Liver (tissue), 10 donors: ENCODE results near the gene LSM2. TPM values are rescaled to one million over a fixed set of nuclear protein-coding genes. Genes with fewer than 3 reads are reported as not detected.

Experiments
- DNase-seq: peaks from one replicate; pipeline ENCODE4 v3.0.0-alpha.2; 2017; ENCODE audit warnings: low spot score
- H3K27ac ChIP-seq, 2 donors: one replicate each; pipeline ENCODE4 v1.7.0; 2013; ENCODE audit warnings: inconsistent platforms in 2 of 2, low read length in 2 of 2, control low read depth in 1 of 2, low read depth in 1 of 2, mild to moderate bottlenecking in 1 of 2
- H3K27me3 ChIP-seq, 4 donors: one replicate each; pipeline versions ENCODE4 v1.6.1 to v1.7.0; 2013; ENCODE audit warnings: low read length in 3 of 4, inconsistent platforms in 1 of 4, mild to moderate bottlenecking in 1 of 4, moderate library complexity in 1 of 4; ENCODE audit not compliant: control insufficient read depth in 4 of 4, insufficient read depth in 4 of 4
- H3K36me3 ChIP-seq, 4 donors: one replicate each; pipeline versions ENCODE4 v1.6.1 to v1.7.0; 2013; ENCODE audit warnings: low read length in 3 of 4, mild to moderate bottlenecking in 3 of 4, low read depth in 1 of 4, moderate library complexity in 1 of 4; ENCODE audit not compliant: control insufficient read depth in 4 of 4, insufficient read depth in 3 of 4
- H3K4me1 ChIP-seq, 4 donors: one replicate each; pipeline versions ENCODE4 v1.6.1 to v1.7.0; 2013; ENCODE audit warnings: low read length in 3 of 4, mild to moderate bottlenecking in 3 of 4, moderate library complexity in 1 of 4; ENCODE audit not compliant: control insufficient read depth in 4 of 4, insufficient read depth in 4 of 4
- H3K4me3 ChIP-seq, 3 donors: one replicate each; pipeline versions ENCODE4 v1.6.1 to v1.7.0; 2013; ENCODE audit warnings: low read length in 3 of 3, control low read depth in 1 of 3, low read depth in 1 of 3, mild to moderate bottlenecking in 1 of 3
- H3K9ac ChIP-seq, 2 donors: one replicate each; pipeline ENCODE4 v1.7.0; 2013; ENCODE audit warnings: low read length in 2 of 2, mild to moderate bottlenecking in 2 of 2, moderate library complexity in 2 of 2, control low read depth in 1 of 2, low read depth in 1 of 2
- H3K9me3 ChIP-seq, 4 donors: one replicate each; pipeline versions ENCODE4 v1.6.1 to v1.7.0; 2013; ENCODE audit warnings: low read length in 3 of 4; ENCODE audit not compliant: control insufficient read depth in 4 of 4
- EGR1 ChIP-seq, 2 donors: IDR thresholded peaks; 2 replicates each; pipeline ENCODE4 v1.6.1; 2016 to 2018; ENCODE audit warnings: antibody characterized with exemption in 2 of 2, low read depth in 2 of 2
- FOXA1 ChIP-seq: IDR thresholded peaks from 2 replicates; pipeline ENCODE4 v1.6.1; 2016; ENCODE audit warnings: antibody characterized with exemption
- FOXA2 ChIP-seq: IDR thresholded peaks from 2 replicates; pipeline ENCODE4 v1.6.1; 2016; ENCODE audit warnings: antibody characterized with exemption
- GABPA ChIP-seq, 2 donors: IDR thresholded peaks in 1 of 2; conservative IDR thresholded peaks in 1 of 2; 2 replicates each; pipeline ENCODE4 v1.6.1; 2016; ENCODE audit warnings: antibody characterized with exemption in 2 of 2, mild to moderate bottlenecking in 1 of 2, moderate library complexity in 1 of 2
- HNF4A ChIP-seq, 2 donors: conservative IDR thresholded peaks; 2 replicates each; pipeline ENCODE4 v1.6.1; 2016; ENCODE audit warnings: antibody characterized with exemption in 2 of 2, mild to moderate bottlenecking in 2 of 2
- HNF4G ChIP-seq: IDR thresholded peaks from 2 replicates; pipeline ENCODE4 v1.6.1; 2016; ENCODE audit warnings: antibody characterized with exemption
- JUND ChIP-seq, 2 donors: IDR thresholded peaks; 2 replicates each; pipeline ENCODE4 v1.6.1; 2016; ENCODE audit warnings: antibody characterized with exemption in 2 of 2
- MAX ChIP-seq: IDR thresholded peaks from 2 replicates; pipeline ENCODE4 v1.6.1; 2016; ENCODE audit warnings: antibody characterized with exemption
- NR2F2 ChIP-seq: IDR thresholded peaks from 2 replicates; pipeline ENCODE4 v1.6.1; 2016; ENCODE audit warnings: antibody characterized with exemption
- REST ChIP-seq: IDR thresholded peaks from 2 replicates; pipeline ENCODE4 v1.6.1; 2016; ENCODE audit warnings: antibody characterized with exemption, mild to moderate bottlenecking
- RXRA ChIP-seq, 2 donors: IDR thresholded peaks; 2 replicates each; pipeline ENCODE4 v1.6.1; 2017 to 2018; ENCODE audit warnings: antibody characterized with exemption in 2 of 2, mild to moderate bottlenecking in 1 of 2
- YY1 ChIP-seq: IDR thresholded peaks from 2 replicates; pipeline ENCODE4 v1.6.1; 2016; ENCODE audit warnings: antibody characterized with exemption, mild to moderate bottlenecking
- WGBS: extraction: QIAGEN DNeasy Blood & Tissue Kit; methylation state at CpG from one replicate; pipeline ENCODE4 v1.1.7; 2013; 5-methylcytosine and 5-hydroxymethylcytosine counted together
- polyA plus RNA-seq, 2 donors: library from polyadenylated mRNA; stranded (reverse) in 1 of 2; unstranded in 1 of 2; fragments of 200-250 nt in 1 of 2; fragments of >200 nt in 1 of 2; fragmentation: Nextera tagmentation in 1 of 2; extraction: Ambion mirVana in 1 of 2; gene quantifications; one replicate each; pipeline versions ENCODE4 v1.2.1 to v1.2.3, GENCODE V29; 2013 to 2015
- small RNA-seq: library from RNA; depleted of rRNA; stranded (forward); fragments of <200 nt; gene quantifications from one replicate; pipeline ENCODE3, GENCODE V24; 2014
- total RNA-seq, 2 donors: library from RNA; depleted of rRNA; stranded (reverse); fragments of >200 nt; gene quantifications; one replicate each; pipeline ENCODE4 v1.2.3, GENCODE V29; 2014
- donor health status: healthy.
- donor health status: healthy.
- donor health status: healthy.
- donor health status: healthy.
- donor health status: healthy.

LSM2 gene
- total and polyA plus RNA-seq, 4 donors = 7.3 to 18.7 (median 15.5) TPM

- no peaks in the 10 kb centered on the region for H3K36me3 ChIP-seq
- H3K4me1 ChIP-seq = no peaks in the 10 kb centered on the region
- no peak for DNase-seq
- no peak overlapping the region for H3K9ac ChIP-seq
- no peak overlapping the region for H3K27ac ChIP-seq
- WGBS = 92% methylated on average over 8 of the region's 8 CpGs
- TF ChIP-seq HNF4A (conservative IDR thresholded peaks at IDR 0.05) (no peak), JUND (IDR thresholded peaks at IDR 0.05) (no peak), HNF4G (no peak), MAX (no peak), FOXA2 (no peak), REST (no peak), EGR1 (IDR thresholded peaks at IDR 0.05; ENCODE audit: low read depth in 2 of 2) (no peak), RXRA (IDR thresholded peaks at IDR 0.05) (no peak), NR2F2 (no peak), YY1 (no peak), GABPA (IDR thresholded peaks at IDR 0.05 in 1 of 2, conservative IDR thresholded peaks at IDR 0.05 in 1 of 2) (no peak), FOXA1 (no peak)
- H3K9me3 ChIP-seq = no peaks in the 10 kb centered on the region
- H3K27me3 ChIP-seq = no peaks in the 10 kb centered on the region
- H3K4me3 ChIP-seq = no peak overlapping the region
These were observed 57.3 kb downstream of the LSM2 start for GRCh38 chr6:31749301-31750036.

Small RNA genes within 50 kb of the gene (small RNA-seq; reads per million reads assigned to genes)
- gene MSH5-SAPCD1 = not detected
- gene RF00019 = not detected
- not detected for gene RNU6-850P
- gene SAPCD1 = not detected
- gene SNORD48 = 210 reads per million, percentile 98 among the genes with 10 or more reads in this experiment
- not detected for gene SNORD52

Other genes starting within 250 kb of the LSM2 start
Only the 30 nearest of the 40 such genes appear.
- gene BAG6, start 154.3 kb downstream of the LSM2 start, total RNA-seq = 100 to 1,000 TPM; 109 to 119 TPM
- gene BAG6, start 154.3 kb downstream of the LSM2 start, polyA plus RNA-seq = 100 to 1,000 TPM in 1 of 2 donors, 10 to 100 TPM in 1; 64.9 to 116 TPM
- 100 to 1,000 TPM in 1 of 2 donors, 10 to 100 TPM in 1; 89.8 to 164 TPM for gene APOM, start 151.1 kb downstream of the LSM2 start, total RNA-seq
- gene APOM, start 151.1 kb downstream of the LSM2 start, polyA plus RNA-seq = 100 to 1,000 TPM; 182 to 587 TPM
- gene C6orf47, start 146.2 kb downstream of the LSM2 start, total RNA-seq = 10 to 100 TPM in 1 of 2 donors, 1 to 10 TPM in 1; 8.1 to 10.8 TPM
- gene C6orf47, start 146.2 kb downstream of the LSM2 start, polyA plus RNA-seq = 1 to 10 TPM; 2.0 to 6.7 TPM
- gene GPANK1, start 142.0 kb downstream of the LSM2 start, total RNA-seq = 10 to 100 TPM in 1 of 2 donors, 1 to 10 TPM in 1; 8.7 to 13.9 TPM
- 10 to 100 TPM in 1 of 2 donors, 1 to 10 TPM in 1; 7.6 to 13.8 TPM for gene GPANK1, start 142.0 kb downstream of the LSM2 start, polyA plus RNA-seq
- gene CSNK2B, start 140.9 kb downstream of the LSM2 start, total RNA-seq = 10 to 100 TPM; 58.1 to 60.5 TPM
- 100 to 1,000 TPM in 1 of 2 donors, 10 to 100 TPM in 1; 93.5 to 108 TPM for gene CSNK2B, start 140.9 kb downstream of the LSM2 start, polyA plus RNA-seq
- gene LY6G5B, start 137.0 kb downstream of the LSM2 start, total RNA-seq = 1 to 10 TPM; 1.4 to 5.9 TPM
- gene LY6G5B, start 137.0 kb downstream of the LSM2 start, polyA plus RNA-seq = 1 to 10 TPM; 1.2 to 2.8 TPM
- gene LY6G5C, start 125.9 kb downstream of the LSM2 start, total RNA-seq = 1 to 10 TPM in 1 of 2 donors, under 1 TPM in 1; 0.59 to 1.1 TPM
- gene LY6G5C, start 125.9 kb downstream of the LSM2 start, polyA plus RNA-seq = 1 to 10 TPM; 1.1 to 2.5 TPM
- 10 to 100 TPM; 39.1 to 59.4 TPM for gene ABHD16A, start 103.6 kb downstream of the LSM2 start, total RNA-seq
- gene ABHD16A, start 103.6 kb downstream of the LSM2 start, polyA plus RNA-seq = 10 to 100 TPM; 26.6 to 30.8 TPM
- gene LY6G6F, start 100.1 kb downstream of the LSM2 start, total RNA-seq = 1 to 10 TPM in 1 of 2 donors, under 1 TPM in 1; 0.08 to 3.2 TPM
- gene LY6G6F, start 100.1 kb downstream of the LSM2 start, polyA plus RNA-seq = not detected
- gene LY6G6D, start 91.6 kb downstream of the LSM2 start, total RNA-seq = not detected
- gene LY6G6D, start 91.6 kb downstream of the LSM2 start, polyA plus RNA-seq = not detected
- gene LY6G6C, start 85.2 kb downstream of the LSM2 start, total RNA-seq = not detected
- gene LY6G6C, start 85.2 kb downstream of the LSM2 start, polyA plus RNA-seq = not detected
- gene MPIG6B, start 83.6 kb downstream of the LSM2 start, total RNA-seq = 10 to 100 TPM in 1 of 2 donors, under 1 TPM in 1; 0.08 to 10.7 TPM
- gene MPIG6B, start 83.6 kb downstream of the LSM2 start, polyA plus RNA-seq = under 1 TPM; 0.15 to 0.33 TPM
- gene DDAH2, start 77.7 kb downstream of the LSM2 start, total RNA-seq = 10 to 100 TPM; 23.8 to 31.4 TPM
- 10 to 100 TPM; 19.8 to 22.6 TPM for gene DDAH2, start 77.7 kb downstream of the LSM2 start, polyA plus RNA-seq
- 100 to 1,000 TPM in 1 of 2 donors, 10 to 100 TPM in 1; 56.5 to 124 TPM for gene CLIC1, start 70.4 kb downstream of the LSM2 start, total RNA-seq
- gene CLIC1, start 70.4 kb downstream of the LSM2 start, polyA plus RNA-seq = 10 to 100 TPM; 63.7 to 65.2 TPM
- gene MSH5, start 67.0 kb downstream of the LSM2 start, total RNA-seq = 1 to 10 TPM; 5.9 to 6.4 TPM
- gene MSH5, start 67.0 kb downstream of the LSM2 start, polyA plus RNA-seq = 1 to 10 TPM; 1.2 to 2.2 TPM
- gene SAPCD1, start 44.3 kb downstream of the LSM2 start, total RNA-seq = 1 to 10 TPM in 1 of 2 donors, under 1 TPM in 1; 0.59 to 2.6 TPM
- under 1 TPM in 1 of 2 donors, not detected in 1; 0.68 TPM for gene SAPCD1, start 44.3 kb downstream of the LSM2 start, polyA plus RNA-seq
- 1 to 10 TPM in 1 of 2 donors, under 1 TPM in 1; 0.17 to 2.0 TPM for gene VWA7, start 29.6 kb downstream of the LSM2 start, total RNA-seq
- gene VWA7, start 29.6 kb downstream of the LSM2 start, polyA plus RNA-seq = 1 to 10 TPM in 1 of 2 donors, under 1 TPM in 1; 0.81 to 1.0 TPM
- 10 to 100 TPM; 32.4 to 44.7 TPM for gene VARS1, start 11.2 kb downstream of the LSM2 start, total RNA-seq
- 10 to 100 TPM; 17.9 to 32.5 TPM for gene VARS1, start 11.2 kb downstream of the LSM2 start, polyA plus RNA-seq
- under 1 TPM; 0.67 to 0.79 TPM for gene HSPA1L, start 8.3 kb upstream of the LSM2 start, total RNA-seq
- under 1 TPM; 0.27 to 0.28 TPM for gene HSPA1L, start 8.3 kb upstream of the LSM2 start, polyA plus RNA-seq
- 100 to 1,000 TPM in 1 of 2 donors, 10 to 100 TPM in 1; 98.5 to 120 TPM for gene HSPA1A, start 8.6 kb upstream of the LSM2 start, total RNA-seq
- 10 to 100 TPM; 28.8 to 56.6 TPM for gene HSPA1A, start 8.6 kb upstream of the LSM2 start, polyA plus RNA-seq
- gene HSPA1B, start 20.8 kb upstream of the LSM2 start, total RNA-seq = 100 to 1,000 TPM in 1 of 2 donors, 10 to 100 TPM in 1; 57.2 to 165 TPM
- 10 to 100 TPM in 1 of 2 donors, 1 to 10 TPM in 1; 9.5 to 30.6 TPM for gene HSPA1B, start 20.8 kb upstream of the LSM2 start, polyA plus RNA-seq
- gene NEU1, start 55.9 kb upstream of the LSM2 start, total RNA-seq = 10 to 100 TPM; 34.4 to 42.4 TPM
- gene NEU1, start 55.9 kb upstream of the LSM2 start, polyA plus RNA-seq = 10 to 100 TPM; 27.6 to 35.1 TPM
- 1 to 10 TPM in 1 of 2 donors, under 1 TPM in 1; 0.17 to 2.4 TPM for gene SLC44A4, start 72.0 kb upstream of the LSM2 start, total RNA-seq
- under 1 TPM in 1 of 2 donors, not detected in 1; 0.13 TPM for gene SLC44A4, start 72.0 kb upstream of the LSM2 start, polyA plus RNA-seq
- 10 to 100 TPM; 10.7 to 21.4 TPM for gene EHMT2, start 90.7 kb upstream of the LSM2 start, total RNA-seq
- gene EHMT2, start 90.7 kb upstream of the LSM2 start, polyA plus RNA-seq = 10 to 100 TPM in 1 of 2 donors, 1 to 10 TPM in 1; 7.9 to 10.5 TPM
- gene ZBTB12, start 95.1 kb upstream of the LSM2 start, total RNA-seq = 1 to 10 TPM in 1 of 2 donors, under 1 TPM in 1; 0.25 to 2.3 TPM
- gene ZBTB12, start 95.1 kb upstream of the LSM2 start, polyA plus RNA-seq = under 1 TPM in 1 of 2 donors, not detected in 1; 0.83 TPM
- 100 to 1,000 TPM; 212 to 354 TPM for gene C2, start 120.8 kb upstream of the LSM2 start, total RNA-seq
- gene C2, start 120.8 kb upstream of the LSM2 start, polyA plus RNA-seq = 100 to 1,000 TPM; 441 to 522 TPM
- 1,000 to 10,000 TPM; 2,016 to 3,272 TPM for gene CFB, start 139.1 kb upstream of the LSM2 start, total RNA-seq
- 1,000 to 10,000 TPM; 3,136 to 3,144 TPM for gene CFB, start 139.1 kb upstream of the LSM2 start, polyA plus RNA-seq
- 10 to 100 TPM; 11.1 to 21.8 TPM for gene NELFE, start 152.0 kb upstream of the LSM2 start, total RNA-seq
- 10 to 100 TPM; 11.9 to 14.2 TPM for gene NELFE, start 152.0 kb upstream of the LSM2 start, polyA plus RNA-seq
- 10 to 100 TPM; 34.7 to 57.6 TPM for gene SKIC2, start 152.2 kb upstream of the LSM2 start, total RNA-seq
- gene SKIC2, start 152.2 kb upstream of the LSM2 start, polyA plus RNA-seq = 10 to 100 TPM; 26.7 to 34.3 TPM
- 10 to 100 TPM in 1 of 2 donors, 1 to 10 TPM in 1; 4.5 to 11.0 TPM for gene DXO, start 165.2 kb upstream of the LSM2 start, total RNA-seq
- gene DXO, start 165.2 kb upstream of the LSM2 start, polyA plus RNA-seq = 1 to 10 TPM; 8.9 to 9.7 TPM